Measurements from ENCODE around the gene CD36.

CD36 gene

DNA sequence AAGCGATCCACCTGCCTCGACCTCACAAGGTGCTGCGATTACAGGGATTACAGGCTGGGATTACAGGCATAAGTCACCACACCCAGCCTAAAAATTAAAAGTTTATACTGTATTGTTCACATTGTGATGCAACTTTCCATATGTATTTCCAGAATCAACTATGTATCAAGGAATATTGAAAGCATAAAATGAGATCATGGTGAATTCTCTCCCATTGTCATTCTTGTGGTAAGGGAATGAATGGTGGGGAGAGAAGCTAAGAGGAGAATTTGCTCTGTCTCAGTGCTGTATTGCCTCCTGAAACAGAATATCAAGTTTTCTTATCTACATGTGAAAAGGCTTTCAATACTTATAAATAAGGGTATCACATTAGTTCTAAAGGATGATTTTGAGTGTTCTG is 81.7 kb downstream of the CD36 start:
- no peak overlapping the region for H3K4me3 ChIP-seq (ENCODE audit: low read length)
- H3K4me1 ChIP-seq (ENCODE audit: low read length) = no peaks in the 10 kb centered on the region
- H3K27ac ChIP-seq (ENCODE audit: low read length) = no peak overlapping the region
- no peak overlapping the region for H2AFZ ChIP-seq (ENCODE audit: low read length)
- TF ChIP-seq, protein P1, sequence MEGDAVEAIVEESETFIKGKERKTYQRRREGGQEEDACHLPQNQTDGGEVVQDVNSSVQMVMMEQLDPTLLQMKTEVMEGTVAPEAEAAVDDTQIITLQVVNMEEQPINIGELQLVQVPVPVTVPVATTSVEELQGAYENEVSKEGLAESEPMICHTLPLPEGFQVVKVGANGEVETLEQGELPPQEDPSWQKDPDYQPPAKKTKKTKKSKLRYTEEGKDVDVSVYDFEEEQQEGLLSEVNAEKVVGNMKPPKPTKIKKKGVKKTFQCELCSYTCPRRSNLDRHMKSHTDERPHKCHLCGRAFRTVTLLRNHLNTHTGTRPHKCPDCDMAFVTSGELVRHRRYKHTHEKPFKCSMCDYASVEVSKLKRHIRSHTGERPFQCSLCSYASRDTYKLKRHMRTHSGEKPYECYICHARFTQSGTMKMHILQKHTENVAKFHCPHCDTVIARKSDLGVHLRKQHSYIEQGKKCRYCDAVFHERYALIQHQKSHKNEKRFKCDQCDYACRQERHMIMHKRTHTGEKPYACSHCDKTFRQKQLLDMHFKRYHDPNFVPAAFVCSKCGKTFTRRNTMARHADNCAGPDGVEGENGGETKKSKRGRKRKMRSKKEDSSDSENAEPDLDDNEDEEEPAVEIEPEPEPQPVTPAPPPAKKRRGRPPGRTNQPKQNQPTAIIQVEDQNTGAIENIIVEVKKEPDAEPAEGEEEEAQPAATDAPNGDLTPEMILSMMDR (IDR thresholded peaks at IDR 0.05; ENCODE audit: low read length) = no peak
- no peak for TF ChIP-seq EZH2phosphoT487 (IDR thresholded peaks at IDR 0.05; ENCODE audit: low read length)
- TF ChIP-seq EZH2 (optimal IDR thresholded peaks at IDR 0.05; ENCODE audit: low read depth, low read length) = no peak
- no peaks in the 10 kb centered on the region for H3K27me3 ChIP-seq (replicated peaks; ENCODE audit: insufficient read depth, low read length)
- H3F3A ChIP-seq (ENCODE audit: insufficient read depth, low read length) = no peaks in the 10 kb centered on the region
- no peaks in the 10 kb centered on the region for H4K20me1 ChIP-seq (ENCODE audit: insufficient read depth, low read length)
- DNase-seq = no peak
- H3K9ac ChIP-seq (ENCODE audit: low read length) = no peak overlapping the region
- no peak overlapping the region for H3K4me2 ChIP-seq (ENCODE audit: low read depth, low read length)
- H3K36me3 ChIP-seq (replicated peaks; ENCODE audit: insufficient read depth, low read length) = no peaks in the 10 kb centered on the region
- H3K79me2 ChIP-seq (ENCODE audit: low read length) = no peaks in the 10 kb centered on the region
- no peaks in the 10 kb centered on the region for H3K9me3 ChIP-seq (replicated peaks; ENCODE audit: insufficient read depth, low read length)
- no peaks in the 10 kb centered on the region for H3K9me2 ChIP-seq (replicated peaks; ENCODE audit: insufficient read depth, low read length)

DNA sequence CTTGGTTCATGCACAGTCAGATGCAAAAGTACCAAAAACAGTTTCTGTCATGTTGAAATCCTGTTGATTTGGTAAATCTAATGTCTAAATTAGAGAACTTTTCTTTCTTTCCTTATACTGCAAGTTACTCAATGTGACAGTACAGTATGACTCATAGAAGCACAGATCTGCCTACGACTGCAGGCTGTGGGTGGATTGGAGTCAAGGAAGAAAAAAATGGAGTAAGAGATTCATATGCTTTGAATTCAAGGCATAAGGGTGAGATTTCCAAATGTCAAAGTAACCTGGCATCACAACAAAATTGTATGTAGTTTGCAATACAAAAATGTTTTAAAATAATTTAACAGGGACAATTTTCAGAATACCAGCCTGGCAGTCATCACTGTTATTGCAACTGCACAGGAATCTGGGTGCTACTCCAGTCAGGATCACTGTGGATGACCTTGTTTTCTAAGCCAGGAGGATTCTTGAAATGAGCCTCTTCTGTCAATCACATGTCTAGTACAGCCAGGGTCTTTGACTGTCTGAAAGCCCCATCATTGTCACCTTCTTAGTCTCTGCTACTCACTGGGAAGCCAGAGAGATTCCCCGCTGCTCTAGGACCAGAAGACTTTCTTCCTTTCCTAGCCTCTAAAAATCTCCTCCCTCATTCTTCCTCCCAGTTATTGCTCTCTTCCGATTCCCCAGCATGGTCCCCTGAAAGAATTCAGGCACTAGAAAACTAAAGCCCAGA is 83.6 kb downstream of the CD36 start:
- no peak overlapping the region for H3K27ac ChIP-seq (ENCODE audit: low read length)
- no peaks in the 10 kb centered on the region for H3K9me3 ChIP-seq (replicated peaks; ENCODE audit: insufficient read depth, low read length)
- no peaks in the 10 kb centered on the region for H3F3A ChIP-seq (ENCODE audit: insufficient read depth, low read length)
- H3K9me2 ChIP-seq (replicated peaks; ENCODE audit: insufficient read depth, low read length) = no peaks in the 10 kb centered on the region
- TF ChIP-seq EZH2 (optimal IDR thresholded peaks at IDR 0.05; ENCODE audit: low read depth, low read length) (no peak), EZH2phosphoT487 (IDR thresholded peaks at IDR 0.05; ENCODE audit: low read length) (no peak)
- TF ChIP-seq, protein P1 (IDR thresholded peaks at IDR 0.05; ENCODE audit: low read length) = no peak
- H3K4me2 ChIP-seq (ENCODE audit: low read depth, low read length) = no peak overlapping the region
- H3K27me3 ChIP-seq (replicated peaks; ENCODE audit: insufficient read depth, low read length) = no peaks in the 10 kb centered on the region
- no peak for DNase-seq
- no peaks in the 10 kb centered on the region for H4K20me1 ChIP-seq (ENCODE audit: insufficient read depth, low read length)
- H3K36me3 ChIP-seq (replicated peaks; ENCODE audit: insufficient read depth, low read length) = no peaks in the 10 kb centered on the region
- H3K4me3 ChIP-seq (ENCODE audit: low read length) = no peak overlapping the region
- no peak overlapping the region for H3K9ac ChIP-seq (ENCODE audit: low read length)
- no peak overlapping the region for H2AFZ ChIP-seq (ENCODE audit: low read length)
- no peaks in the 10 kb centered on the region for H3K79me2 ChIP-seq (ENCODE audit: low read length)
- H3K4me1 ChIP-seq (ENCODE audit: low read length) = no peaks in the 10 kb centered on the region

DNA sequence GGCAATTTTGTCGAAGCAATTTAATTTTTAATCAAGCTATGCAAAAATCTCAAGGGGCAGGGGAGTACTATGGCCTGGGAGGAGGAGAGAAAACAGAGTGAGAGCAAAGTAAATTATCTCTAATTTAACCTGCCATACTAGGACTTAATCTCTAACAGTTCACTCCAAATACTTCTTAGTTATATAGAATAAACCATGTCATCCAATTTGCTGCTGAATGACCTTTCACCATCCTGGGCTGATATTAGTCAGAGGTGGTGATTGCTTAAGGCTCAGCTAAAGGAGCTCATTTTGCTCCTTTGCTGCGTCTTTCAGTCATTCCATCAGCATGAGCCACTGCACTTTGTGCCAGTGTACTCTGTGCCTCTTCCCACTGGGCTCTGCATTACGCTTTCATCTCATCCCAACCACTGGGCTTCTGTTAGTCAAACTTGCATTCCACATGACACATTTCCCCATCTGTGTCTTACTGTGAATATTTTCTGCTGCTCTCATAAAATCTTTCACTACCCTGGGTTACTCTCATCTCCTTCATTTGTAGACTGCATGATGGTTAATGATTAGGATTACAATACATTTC is 84.3 kb downstream of the CD36 start:
- Histone ChIP-seq H3K4me3 (ENCODE audit: low read length) (no peak overlapping the region), H3K9me3 (replicated peaks; ENCODE audit: insufficient read depth, low read length) (no peaks in the 10 kb centered on the region), H3K4me1 (ENCODE audit: low read length) (no peaks in the 10 kb centered on the region), H3K36me3 (replicated peaks; ENCODE audit: insufficient read depth, low read length) (no peaks in the 10 kb centered on the region), H3K27ac (ENCODE audit: low read length) (no peak overlapping the region), H3K9me2 (replicated peaks; ENCODE audit: insufficient read depth, low read length) (no peaks in the 10 kb centered on the region), H3K4me2 (ENCODE audit: low read depth, low read length) (no peak overlapping the region), H3K79me2 (ENCODE audit: low read length) (no peaks in the 10 kb centered on the region), H2AFZ (ENCODE audit: low read length) (no peak overlapping the region), H3K9ac (ENCODE audit: low read length) (no peak overlapping the region), H3K27me3 (replicated peaks; ENCODE audit: insufficient read depth, low read length) (no peaks in the 10 kb centered on the region), H4K20me1 (ENCODE audit: insufficient read depth, low read length) (no peaks in the 10 kb centered on the region), H3F3A (ENCODE audit: insufficient read depth, low read length) (no peaks in the 10 kb centered on the region)
- TF ChIP-seq, protein P1 (IDR thresholded peaks at IDR 0.05; ENCODE audit: low read length) = no peak
- no peak for TF ChIP-seq EZH2phosphoT487 (IDR thresholded peaks at IDR 0.05; ENCODE audit: low read length)
- no peak for TF ChIP-seq EZH2 (optimal IDR thresholded peaks at IDR 0.05; ENCODE audit: low read depth, low read length)
- no peak for DNase-seq

Data from MM.1S (cell line).